Suprapubic skin (tissue), 4 donors: Measurements from ENCODE around the gene NCAPD2.

Source experiments
- CTCF ChIP-seq, 2 donors: fragments of 200-600 bp in 1 of 2; fragments of 450-650 bp in 1 of 2; sonication (generic) in 1 of 2; IDR thresholded peaks; one replicate each; pipeline ENCODE4 v1.5.1; 2016 to 2019; ENCODE audit warnings: antibody characterized with exemption in 2 of 2, mild to moderate bottlenecking in 1 of 2, moderate library complexity in 1 of 2
- EP300 ChIP-seq: sonication (generic); formaldehyde crosslinking; IDR thresholded peaks from one replicate; pipeline ENCODE4 v1.6.1; 2017; ENCODE audit warnings: antibody characterized with exemption
- POLR2AphosphoS5 ChIP-seq, 3 donors: sonication (generic); formaldehyde crosslinking; IDR thresholded peaks; one replicate each; pipeline ENCODE4 v1.6.1; 2017; ENCODE audit warnings: antibody characterized with exemption in 3 of 3

GRCh38 chr12:6539707-6540134 is 45.8 kb downstream of the NCAPD2 start:
- TF ChIP-seq EP300 (no peak), CTCF (IDR thresholded peaks at IDR 0.05) (no peak), POLR2AphosphoS5 (IDR thresholded peaks at IDR 0.05) (no peak)
